Eye (tissue), 1 donor: ENCODE data around the gene SCNN1A.
A peak's percentile ranks its signal among the peaks of the same experiment; 100 is the strongest.

Experiments
- DNase-seq: peaks from one replicate; pipeline ENCODE4 v3.0.0-alpha.2; 2015

The SCNN1A gene

GRCh38 chr12:6375269-6376078 lies at the start of gene SCNN1A:
TSS of gene SCNN1A (minus strand) at chr12:6375563. CDS start at chr12:6374783, 780 bp downstream.
- no peak for DNase-seq

- DNase-seq: peak; percentile 9
These were observed 49.5 kb upstream of the SCNN1A start for GRCh38 chr12:6424866-6425265.

GRCh38 chr12:6424008-6424347 lies 48.6 kb upstream of the SCNN1A start:
- no peak for DNase-seq

- peak; percentile 96 for DNase-seq
These were observed 48.1 kb upstream of the SCNN1A start for GRCh38 chr12:6423267-6424007.

GRCh38 chr12:6420364-6420763 lies 45.0 kb upstream of the SCNN1A start:
- DNase-seq: no peak

GRCh38 chr12:6418796-6419195 lies 43.4 kb upstream of the SCNN1A start:
- no peak for DNase-seq

GRCh38 chr12:6416596-6416995 lies 41.2 kb upstream of the SCNN1A start:
- DNase-seq: no peak

- no peak for DNase-seq
These were observed 32.0 kb upstream of the SCNN1A start for GRCh38 chr12:6407236-6407954.

- no peak for DNase-seq
These were observed 30.6 kb upstream of the SCNN1A start for GRCh38 chr12:6405963-6406362.

GRCh38 chr12:6404390-6404789 lies 29.0 kb upstream of the SCNN1A start:
- DNase-seq: no peak

- no peak for DNase-seq
These were observed 24.7 kb upstream of the SCNN1A start for GRCh38 chr12:6399884-6400644.

GRCh38 chr12:6396031-6396430 lies 20.7 kb upstream of the SCNN1A start:
- no peak for DNase-seq

GRCh38 chr12:6394398-6394797 lies 19.0 kb upstream of the SCNN1A start:
- no peak for DNase-seq

GRCh38 chr12:6393109-6393508 lies 17.7 kb upstream of the SCNN1A start:
- DNase-seq: no peak

GRCh38 chr12:6392504-6392903 lies 17.1 kb upstream of the SCNN1A start:
- no peak for DNase-seq

- DNase-seq: no peak
These were observed 15.7 kb upstream of the SCNN1A start for GRCh38 chr12:6391013-6391412.

GRCh38 chr12:6390084-6390799 lies 14.9 kb upstream of the SCNN1A start:
- DNase-seq: no peak

- no peak for DNase-seq
These were observed 12.2 kb upstream of the SCNN1A start for GRCh38 chr12:6387541-6387940.

GRCh38 chr12:6386491-6386890 lies 11.1 kb upstream of the SCNN1A start:
- DNase-seq: no peak

- DNase-seq: no peak
These were observed 10.7 kb upstream of the SCNN1A start for GRCh38 chr12:6386038-6386437.

- DNase-seq: no peak
These were observed 9.4 kb upstream of the SCNN1A start for GRCh38 chr12:6384499-6385436.
